ENCODE results near the gene ASAP3.

Gene ASAP3

DNA sequence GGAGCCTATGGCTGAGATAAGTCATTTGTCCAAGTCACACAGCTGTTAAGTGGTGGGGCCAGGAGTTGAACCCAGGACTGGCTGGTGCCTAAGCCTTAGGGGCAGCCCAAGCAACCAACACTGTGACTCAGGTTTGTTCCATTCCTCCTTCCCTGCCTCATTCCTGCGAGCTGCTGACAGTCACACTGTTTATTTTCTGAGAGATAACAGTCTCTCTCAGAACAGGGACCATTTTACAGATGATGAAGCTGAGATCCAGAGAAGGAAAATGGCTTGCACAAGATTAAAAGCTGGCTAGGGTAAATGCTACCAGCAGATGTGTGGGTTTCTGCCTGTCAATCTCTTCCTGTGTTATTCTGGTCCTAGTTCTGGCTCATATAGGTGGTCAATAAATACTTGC, 35.1 kb downstream of the ASAP3 start:
- DNase-seq, result no peak

DNA sequence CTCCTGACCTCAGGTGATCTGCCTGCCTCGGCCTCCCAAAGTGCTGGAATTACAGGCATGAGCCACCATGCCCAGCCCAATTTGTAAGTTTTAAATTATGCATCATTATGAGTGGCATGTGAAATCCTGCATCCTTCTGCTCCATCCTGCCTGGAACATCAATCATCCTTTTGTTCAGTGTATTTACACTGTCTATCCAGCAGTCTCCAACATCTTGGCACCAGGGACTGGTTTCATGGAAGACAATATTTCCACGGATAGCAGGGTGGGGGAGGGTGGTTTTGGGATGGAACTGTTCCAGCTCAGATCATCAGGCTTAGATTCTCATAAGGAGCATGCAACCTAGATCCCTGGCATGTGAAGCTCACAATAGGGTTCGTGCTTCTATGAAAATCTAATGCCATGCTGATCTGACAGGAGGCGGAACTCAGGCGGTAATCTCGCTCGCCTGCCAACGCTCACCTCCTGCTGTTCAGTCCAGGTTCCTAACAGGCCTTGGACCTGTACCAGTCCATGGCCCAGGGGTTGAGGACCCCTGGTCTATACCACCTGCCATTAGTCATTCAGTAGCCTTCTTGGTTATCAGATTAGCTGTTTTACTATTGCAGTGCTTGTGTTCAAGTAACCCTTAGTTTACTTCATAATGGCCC, 37.2 kb downstream of the ASAP3 start:
- DNase-seq, result no peak

DNA sequence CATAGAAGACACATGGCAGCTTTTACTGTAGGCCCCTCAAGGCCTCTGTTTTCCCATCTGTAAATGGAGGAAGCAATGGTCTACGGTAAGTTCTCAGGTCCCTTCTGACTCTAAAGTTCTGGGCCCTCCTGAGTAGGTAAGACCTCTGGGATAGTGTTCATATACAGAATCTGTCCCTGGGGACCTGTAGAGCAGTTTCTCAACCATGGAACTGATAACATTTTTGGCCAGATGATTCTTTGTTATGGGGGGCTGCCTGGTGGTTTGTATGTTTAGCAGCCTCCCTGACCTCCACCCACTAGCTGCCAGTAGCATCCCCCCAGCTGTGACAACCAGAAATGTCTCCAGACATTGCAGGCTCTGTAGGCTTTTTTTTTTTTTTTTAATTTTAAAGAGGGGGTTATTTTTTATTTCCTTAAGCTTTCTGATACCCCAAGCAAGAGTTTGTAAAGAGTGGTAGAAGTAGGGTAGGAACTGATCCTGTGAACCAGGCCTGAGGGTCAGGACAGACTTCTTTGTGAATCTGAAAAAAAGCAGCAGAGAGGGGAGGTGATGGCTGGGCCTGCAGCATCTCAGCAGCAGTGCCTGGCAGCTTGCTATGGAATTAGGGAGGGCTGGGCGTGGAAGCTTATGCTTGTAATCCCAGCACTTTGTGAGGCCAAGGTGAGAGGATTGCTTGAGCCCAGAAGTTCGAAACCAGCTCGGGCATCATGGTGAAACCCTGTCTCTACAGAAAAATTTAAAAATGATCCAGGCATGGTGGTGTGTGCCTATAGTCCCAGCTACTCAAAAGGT, 39.2 kb downstream of the ASAP3 start:
- no peak for DNase-seq

DNA sequence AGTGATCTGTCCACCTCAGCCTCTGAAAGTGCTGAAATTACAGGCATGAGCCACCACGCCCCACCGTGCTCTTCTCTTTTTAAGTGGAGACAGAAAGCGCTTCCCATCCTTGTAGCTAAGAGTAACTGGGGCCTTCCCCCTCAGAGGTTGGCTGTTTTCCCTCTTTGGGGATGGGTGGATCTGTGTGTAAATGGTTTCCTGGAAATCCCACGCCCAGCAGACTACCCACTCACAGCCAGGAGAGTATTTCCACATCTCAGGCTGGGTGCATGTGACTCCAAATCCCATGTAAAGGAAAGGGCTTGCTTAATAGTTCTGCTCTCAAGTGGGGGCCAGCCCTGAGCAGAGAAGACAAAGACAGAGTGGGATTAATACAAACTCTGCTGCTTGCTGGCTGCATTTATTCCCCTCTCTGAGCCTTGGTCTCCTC, 39.9 kb downstream of the ASAP3 start:
- DNase-seq, result no peak

DNA sequence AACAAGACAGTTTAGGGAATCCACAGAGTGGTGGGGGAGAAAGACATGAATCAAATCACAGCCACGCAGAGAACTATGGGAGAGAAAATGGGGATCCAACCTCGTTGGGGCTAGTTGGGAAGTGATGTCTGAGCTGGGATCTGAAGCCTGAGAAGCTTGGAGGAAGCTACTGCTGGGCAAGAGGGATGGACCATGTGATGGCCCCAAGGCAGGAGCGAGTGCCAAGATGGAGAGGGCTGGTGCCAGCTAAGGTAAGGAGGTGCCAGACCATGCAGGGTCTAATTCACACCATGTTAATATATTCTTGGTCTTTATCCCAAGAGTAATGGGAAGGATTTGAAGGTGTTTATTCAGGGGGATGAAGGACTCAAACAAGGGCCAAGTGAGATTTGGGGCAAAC, 41.2 kb downstream of the ASAP3 start:
- DNase-seq, result no peak

DNA sequence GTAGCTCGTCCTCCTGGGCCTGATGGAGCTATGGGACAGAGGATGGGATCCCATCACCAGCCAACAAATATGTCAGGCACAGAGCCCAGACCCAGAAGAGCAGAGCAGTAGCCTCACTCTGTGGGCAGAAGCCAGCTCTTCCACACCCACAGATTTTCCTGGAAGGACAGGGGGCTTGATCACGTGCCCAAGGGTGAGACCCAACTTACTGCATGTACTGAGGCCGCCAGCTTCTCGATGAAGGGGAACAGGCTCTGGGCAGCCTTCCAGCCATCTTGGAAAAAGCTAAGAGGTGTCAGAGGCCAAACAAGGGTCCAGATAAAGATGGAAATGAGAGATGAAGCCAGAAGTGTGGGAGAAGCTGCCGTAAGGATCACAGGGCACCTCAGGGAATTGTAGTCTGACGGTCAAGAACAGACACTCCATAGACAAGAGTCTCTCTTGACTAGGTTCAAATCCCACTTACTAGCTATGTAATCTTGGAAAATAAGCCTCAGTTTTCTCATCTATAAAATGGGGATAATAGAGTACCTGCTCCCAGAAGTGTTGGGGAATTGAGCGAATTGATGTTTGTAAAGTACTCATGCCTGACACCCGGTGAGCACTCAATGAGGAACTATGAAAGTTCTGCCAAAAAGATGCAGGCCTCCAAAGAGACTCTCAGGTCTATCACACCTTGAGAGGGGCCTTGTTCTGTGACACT, 42.4 kb downstream of the ASAP3 start:
- no peak for DNase-seq

DNA sequence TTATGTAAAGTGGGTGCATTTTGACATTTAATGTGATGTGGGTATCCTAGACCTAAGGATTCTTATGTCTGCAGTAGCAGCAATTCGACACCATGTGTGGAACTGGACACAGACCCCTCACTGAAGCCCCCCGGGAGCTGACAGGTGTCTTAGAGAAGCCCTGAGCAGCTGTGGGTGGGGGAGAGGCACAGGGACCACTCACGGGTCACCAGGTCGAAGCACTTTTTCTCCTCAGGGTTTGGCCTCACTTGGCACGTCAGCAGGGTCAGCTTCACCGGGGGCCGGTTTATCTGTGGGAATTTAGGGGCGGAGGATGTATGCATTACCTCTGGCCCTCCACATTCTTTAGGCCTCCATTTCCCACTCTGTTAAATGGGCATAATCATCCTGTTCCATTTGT, 45.4 kb downstream of the ASAP3 start:
- DNase-seq, result no peak

DNA sequence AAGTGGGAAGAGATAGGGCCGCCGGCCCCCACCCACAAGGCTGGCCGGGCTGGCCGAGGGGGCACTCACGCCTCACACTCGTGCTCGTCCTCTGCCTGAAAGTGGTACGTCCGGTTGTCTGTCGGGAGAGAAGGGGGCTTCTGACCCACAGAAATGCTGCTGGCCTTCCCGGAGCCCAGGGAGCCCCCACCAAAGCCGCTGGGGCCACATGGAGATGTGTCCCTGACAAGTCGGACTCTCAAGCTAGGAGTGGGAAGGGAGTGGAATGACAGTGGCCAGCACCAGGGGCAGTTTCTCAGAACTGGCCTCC, 46.7 kb downstream of the ASAP3 start:
- no peak for DNase-seq

DNA sequence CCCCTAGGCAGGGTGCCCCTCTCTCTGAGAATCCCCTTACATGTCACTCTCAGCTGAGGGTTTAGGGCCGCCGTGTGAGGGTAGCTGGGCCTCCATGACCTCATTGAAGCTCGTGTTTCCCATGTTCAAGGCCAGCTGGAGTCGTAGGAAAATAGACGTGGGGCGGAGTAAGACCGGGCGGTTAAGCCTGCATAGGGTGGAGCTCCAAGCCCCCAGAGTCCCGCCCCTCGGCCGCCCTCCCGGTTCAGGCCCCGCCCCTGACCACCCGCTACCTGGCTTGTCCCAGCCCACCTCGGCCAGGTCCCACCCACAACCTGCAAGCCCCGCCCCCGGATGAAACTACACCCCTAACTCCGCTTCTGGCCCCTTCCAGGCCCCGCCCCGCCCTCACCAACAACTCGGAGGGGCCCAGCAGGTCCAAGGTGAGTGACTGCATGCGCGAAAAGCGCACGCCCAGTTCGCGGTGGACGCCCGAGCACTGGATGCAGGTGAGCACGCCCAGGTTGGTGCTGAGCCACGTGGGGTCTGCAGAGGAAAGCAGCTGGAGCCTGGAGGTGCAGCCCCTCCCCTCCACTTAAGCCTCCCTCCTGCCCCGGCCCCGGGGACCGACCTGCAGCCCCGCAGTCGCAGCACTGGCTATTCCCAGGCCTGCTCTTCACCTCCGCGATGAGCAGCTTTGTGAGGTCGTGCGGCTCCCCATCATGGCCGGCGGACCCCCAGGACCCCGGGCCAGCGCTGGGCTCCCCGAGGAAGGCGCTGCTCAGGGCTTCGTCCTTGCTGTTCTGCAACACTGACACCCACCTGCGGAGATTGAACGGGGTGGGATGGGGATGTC, 47.2 kb downstream of the ASAP3 start:
- DNase-seq, result peak; percentile 9

DNA sequence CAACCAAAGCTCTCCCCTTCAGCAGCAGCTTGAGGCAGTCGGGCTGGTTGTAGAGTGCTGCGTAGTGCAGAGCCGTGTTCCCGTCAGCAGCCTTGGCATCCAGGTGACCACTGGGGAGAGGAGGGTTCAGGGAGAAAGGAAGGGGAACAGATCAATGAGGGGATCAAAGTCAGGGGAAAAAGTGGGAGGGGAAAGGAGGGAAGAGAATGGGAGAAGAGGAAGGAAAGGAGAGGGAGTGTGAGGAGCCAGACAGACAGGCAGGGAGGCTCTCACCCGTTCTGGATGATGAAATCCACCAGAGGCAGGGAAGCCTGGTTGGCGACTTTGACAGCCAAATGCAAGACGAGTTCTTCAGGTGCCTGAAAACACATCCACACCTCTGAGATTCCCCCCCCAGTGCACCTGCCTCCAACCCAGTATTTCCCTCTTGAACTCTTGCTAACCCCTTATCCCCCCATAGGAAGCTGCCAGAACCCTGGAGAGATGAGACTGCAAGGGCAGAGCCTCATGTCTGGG, 49.7 kb downstream of the ASAP3 start:
- no peak for DNase-seq

DNA sequence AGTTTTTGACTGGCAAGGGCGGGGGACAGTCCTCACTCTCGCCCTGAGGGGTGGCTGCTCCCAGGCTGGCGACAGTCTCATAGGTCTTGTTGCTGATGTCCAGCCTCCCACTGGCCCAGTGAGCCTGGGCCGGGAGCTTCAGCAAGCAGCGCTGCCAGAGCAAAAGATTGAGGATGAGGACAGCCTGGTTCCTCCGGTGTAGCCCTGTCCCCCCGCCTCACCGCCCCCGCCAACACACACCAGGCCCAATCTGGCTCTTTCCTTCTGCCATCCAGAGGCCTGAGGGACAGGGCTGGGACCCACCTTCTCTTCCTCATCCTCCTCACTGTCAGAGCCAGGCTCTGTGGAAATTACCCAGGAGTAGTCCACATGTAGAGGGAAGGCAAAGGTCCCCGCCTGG, 50.9 kb downstream of the ASAP3 start:
- DNase-seq, result no peak

DNA sequence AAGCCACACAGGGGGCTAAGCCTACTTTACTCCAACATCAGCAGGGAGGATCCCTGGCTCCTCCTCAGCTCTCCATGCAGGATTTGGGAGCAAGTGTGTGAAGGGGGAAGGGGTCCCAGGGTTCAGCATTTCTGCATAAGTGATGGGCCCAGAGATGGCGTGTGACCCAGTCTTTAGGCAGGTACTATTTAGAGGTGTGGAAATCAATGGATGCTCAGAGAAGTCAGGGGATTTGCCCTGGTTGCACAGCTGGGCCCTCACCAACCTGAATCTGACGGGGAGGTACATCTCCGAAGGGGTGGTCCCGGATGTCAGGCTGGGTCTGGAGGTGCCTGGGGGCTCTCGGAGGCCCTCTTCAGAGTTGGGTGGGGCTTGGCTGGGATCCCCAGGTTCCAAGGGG, 52.5 kb downstream of the ASAP3 start:
- no peak for DNase-seq

DNA sequence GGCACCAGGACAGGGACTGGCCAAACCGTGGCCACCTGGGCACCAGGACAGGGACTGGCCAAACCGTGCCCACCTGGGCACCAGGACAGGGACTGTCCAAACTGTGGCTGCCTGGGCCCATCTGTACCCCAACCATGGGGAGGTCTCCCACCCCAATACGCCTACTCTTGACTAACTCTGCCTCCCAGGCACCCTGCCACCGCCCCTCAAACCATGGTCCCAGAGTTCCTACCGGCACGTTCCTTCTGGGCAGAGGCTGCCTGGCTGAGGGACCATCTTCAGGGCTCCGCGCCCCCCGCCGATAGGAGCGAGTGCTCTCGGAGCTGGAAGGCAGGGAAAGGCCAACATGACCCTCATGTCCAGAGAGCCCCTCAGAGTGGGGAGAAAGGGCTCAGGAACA, 53.2 kb downstream of the ASAP3 start:
- DNase-seq, result no peak

DNA sequence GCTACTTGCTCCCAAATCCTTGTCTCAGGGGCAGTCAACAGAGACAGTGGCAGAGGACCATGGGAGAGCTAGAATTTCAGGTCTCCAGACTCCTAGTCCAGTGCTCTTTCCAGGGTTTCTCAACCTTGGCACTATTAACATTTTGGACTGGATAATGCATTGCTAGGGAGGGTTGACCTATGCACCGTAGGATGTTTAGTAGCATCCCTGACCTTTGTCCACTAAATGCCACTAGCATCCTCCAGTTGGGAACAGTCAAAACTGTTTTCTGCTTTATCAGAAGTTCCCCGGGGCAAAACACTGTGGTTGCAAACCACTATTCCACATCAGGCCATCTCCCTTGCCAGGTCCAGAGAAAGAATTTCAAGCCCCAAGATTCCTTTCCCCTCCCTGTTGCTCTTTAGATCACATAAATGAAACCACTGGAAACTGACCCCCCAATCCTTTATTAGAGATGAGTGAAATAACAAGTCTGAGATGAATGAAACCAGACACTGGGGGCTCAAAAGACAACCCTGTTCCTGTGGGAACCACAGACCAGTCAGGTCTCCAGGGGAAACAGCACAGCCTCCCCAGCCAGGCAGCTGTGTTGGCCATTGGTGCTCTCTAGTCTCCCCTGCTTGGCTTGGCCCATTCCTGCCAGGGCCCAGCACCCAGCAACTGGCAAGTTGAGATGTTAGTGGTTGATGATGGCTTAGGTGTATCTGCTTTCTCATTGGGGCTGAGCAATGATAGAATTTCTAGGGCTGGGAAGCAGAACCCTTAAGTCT, 55.7 kb downstream of the ASAP3 start:
- DNase-seq, result no peak

DNA sequence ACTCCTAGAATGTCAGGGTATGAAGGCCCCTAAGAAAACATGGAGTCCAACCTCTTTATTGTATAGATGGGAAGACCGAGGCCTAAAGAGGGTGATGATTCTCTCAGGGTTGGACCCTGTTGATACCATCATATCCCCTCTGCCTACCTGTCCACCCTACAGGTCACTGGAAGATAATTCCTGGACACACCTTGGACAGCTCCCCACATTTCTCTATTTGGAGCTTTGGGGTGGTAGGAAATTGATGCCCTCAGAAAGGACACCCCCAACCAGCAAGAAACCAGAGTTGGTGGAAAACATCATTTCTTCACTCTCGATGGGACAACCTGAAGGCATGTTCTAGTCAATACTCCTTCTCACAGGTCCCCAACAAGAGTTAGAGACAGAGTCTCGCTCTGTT, 56.4 kb downstream of the ASAP3 start:
- DNase-seq, result no peak

DNA sequence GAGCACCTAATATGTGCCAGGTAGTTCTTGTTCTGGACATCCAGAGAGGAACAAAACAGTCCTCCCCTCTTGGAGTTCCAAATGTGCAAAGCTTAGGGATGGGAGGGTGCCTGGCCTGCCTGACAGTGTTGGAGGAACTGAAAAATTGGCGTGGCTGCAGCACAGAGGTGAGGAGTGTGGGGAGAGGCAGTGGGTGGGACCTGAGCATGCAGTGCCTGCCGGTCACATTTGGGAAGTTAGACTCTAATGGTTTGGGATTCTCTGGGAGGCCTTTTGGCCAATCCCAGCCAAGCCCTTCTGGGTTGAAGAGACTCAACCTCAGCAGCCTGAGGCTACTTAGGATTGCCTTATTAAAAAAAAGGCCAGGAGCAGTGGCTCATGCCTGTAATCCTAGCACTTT, 57.2 kb downstream of the ASAP3 start:
- DNase-seq, result no peak

DNA sequence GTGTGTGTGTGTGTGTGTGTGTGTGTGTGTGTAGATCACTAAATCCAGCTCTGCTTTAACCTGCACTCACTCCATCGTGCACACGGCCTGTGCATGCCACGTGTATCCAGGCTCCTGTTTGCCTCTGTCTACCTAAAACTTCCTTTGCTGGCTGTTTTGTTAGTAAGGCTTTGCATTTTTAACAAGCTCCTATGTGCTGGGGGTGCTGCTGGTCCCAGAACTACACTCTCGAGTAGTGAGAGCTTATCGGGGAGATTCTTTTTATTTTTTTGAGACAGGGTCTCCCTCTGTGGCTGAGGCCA, 58.8 kb downstream of the ASAP3 start:
- no peak for DNase-seq

DNA sequence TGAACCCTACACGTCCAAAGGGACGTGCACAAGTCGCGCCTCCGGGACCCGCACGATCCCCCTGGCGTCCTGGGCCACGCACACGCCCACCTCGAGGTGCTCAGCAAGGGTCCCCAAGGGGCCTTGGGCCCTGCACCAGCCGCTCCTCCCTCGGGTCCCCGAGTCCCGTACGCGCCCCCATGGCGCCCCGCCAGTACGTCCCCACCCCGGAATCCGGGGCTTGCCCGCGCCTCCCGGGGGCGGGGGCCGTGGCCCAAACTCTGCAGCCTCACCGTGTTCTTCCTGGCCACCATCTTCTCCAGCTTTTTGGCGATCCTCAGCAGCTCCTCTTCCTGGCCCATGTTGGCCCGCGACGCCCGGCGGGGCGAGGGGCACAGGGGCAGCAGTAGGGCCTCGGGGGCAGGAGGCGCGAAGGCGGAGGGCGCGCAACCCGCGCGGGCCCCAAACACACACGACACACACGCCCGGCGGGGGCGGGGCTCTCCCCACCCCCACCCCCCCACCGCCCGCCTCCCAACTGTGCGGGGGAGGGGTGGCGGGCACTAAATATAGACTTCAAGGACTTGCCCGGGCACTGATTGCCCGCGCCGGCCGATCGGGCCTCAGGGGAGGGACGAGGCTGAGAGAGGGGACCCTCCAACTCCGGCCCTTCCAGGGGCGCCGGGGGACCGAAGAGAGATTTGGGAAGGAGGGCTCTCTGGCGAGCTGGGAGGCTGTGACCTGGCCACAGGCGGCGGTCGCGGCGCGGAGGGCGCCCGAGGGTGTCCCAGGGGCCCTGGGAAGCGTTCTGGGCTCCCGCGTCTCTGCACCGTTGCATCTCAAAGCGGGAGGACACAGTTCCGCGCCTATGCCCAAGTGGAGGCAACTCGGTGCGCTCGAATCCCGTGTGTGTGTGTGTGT, 59.4 kb downstream of the ASAP3 start, which contains the start of gene TCEA3:
TCEA3 (minus strand) TSS at position 456 of the 900 bp plus-strand sequence; CDS start at position 341, 115 bp downstream.
- peak; percentile 12 for DNase-seq

DNA sequence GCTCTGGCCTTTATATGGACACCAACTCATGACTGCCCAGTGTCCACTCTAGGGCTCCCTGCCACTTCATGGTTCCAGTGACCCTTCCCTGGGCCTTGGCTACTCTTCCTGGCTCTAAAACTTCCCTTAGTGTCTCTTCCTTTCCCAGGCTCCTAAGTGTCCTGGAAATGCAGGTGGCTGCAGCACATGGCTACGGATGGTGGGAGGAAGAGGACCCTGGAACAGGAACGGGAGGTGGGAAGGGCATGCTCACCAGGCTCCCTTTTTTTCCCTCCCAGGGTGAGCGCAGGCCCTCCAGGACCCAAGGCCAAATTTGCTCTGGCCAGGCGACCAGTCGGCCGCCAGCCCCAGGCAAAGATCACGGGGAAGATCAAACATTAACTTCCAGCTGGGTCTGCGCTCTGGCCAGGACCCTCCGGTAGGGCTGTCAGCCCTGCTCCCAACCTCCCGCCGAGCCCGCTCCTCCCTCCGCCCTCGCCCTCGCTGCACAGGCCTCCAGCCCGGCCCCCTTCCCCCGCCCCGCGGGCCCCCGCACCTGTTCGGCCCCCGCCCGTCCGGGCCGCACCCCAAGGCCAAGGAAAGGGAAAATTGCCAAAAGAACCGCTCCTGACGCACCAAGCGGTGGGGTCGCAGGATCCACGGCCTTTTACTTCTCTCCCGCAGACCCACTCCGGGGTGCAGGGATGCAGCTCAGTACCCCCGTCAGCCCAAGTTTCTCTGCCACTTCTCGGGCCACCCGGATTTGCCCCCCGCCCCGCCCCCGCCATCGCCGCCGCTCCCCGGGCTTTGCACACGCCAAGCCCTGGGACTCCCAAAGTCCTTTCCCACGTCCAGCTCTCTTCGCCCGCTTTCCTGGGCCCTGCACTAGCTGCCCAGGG, 60.3 kb downstream of the ASAP3 start:
- peak; percentile 11 for DNase-seq

DNA sequence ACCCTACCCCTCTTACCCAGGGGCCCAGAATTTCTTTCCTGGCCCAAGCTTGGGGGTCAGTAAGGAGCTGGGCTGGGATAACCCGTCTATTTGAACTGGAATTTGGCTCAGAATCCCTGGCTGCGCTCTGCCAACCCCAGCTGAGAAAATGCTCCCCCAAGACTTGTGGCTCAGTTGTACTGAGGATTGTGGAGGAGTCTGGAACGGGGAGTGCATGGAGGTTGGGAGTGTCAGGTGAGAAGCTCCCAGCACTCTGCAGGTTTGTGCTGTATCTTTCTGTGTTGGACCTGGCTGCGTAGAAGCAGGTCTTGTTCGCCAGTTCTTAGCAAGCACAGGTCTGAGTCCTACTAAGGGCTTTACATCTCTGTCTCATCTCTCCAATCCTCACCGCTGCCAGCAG, 61.0 kb downstream of the ASAP3 start:
- DNase-seq, result no peak

All from stimulated activated CD4-positive, alpha-beta T cell treated with anti-CD3 and anti-CD28 coated beads, Interleukin-4, amount 100 ng/mL, for 24 hours (primary cell).